Measurements from ENCODE around the gene TREML4. TPM values are rescaled to one million over a fixed set of nuclear protein-coding genes. Genes with fewer than 3 reads are reported as not detected.
"Not testable (repeated sequence)": the region's sequence is repeated elsewhere in the genome, so short reads cannot be mapped to it uniquely, and the experiment has no call there.

Gene TREML4
- polyA plus RNA-seq, 3 donors from 2014 or later, result not detected

GRCh38 chr6:41215777-41216176 lies 12.4 kb upstream of the TREML4 start:
- H3K9me3 Mint-ChIP-seq, result peaks cover 0 to 14% (median 6%) of the 10 kb centered on the region in 6 donors
- peaks cover 4 to 17% (median 13%) of the 10 kb centered on the region in 3 donors for H3K36me3 Mint-ChIP-seq
- no peak overlapping the region for H3K27ac Mint-ChIP-seq
- no peak overlapping the region for H3K4me3 Mint-ChIP-seq
- no peaks in the 10 kb centered on the region for H3K4me1 Mint-ChIP-seq
- H3K27me3 Mint-ChIP-seq (ENCODE audit: low read depth in 3 of 3), result peaks cover 5 to 11% (median 9%) of the 10 kb centered on the region in 3 donors
- no peak for DNase-seq

- Mint-ChIP-seq H3K9me3 (peaks cover 0 to 14% (median 6%) of the 10 kb centered on the region in 6 donors), H3K27ac (no peak overlapping the region), H3K4me1 (no peaks in the 10 kb centered on the region), H3K4me3 (no peak overlapping the region), H3K27me3 (ENCODE audit: low read depth in 3 of 3) (peaks cover 7 to 11% (median 9%) of the 10 kb centered on the region in 3 donors), H3K36me3 (peaks cover 4 to 17% (median 13%) of the 10 kb centered on the region in 3 donors)
- no peak for DNase-seq
Measured at GRCh38 chr6:41216616-41217015, 11.5 kb upstream of the TREML4 start.

GRCh38 chr6:41222045-41222444 lies 6.1 kb upstream of the TREML4 start:
- Mint-ChIP-seq H3K4me3 (no peak overlapping the region), H3K27me3 (ENCODE audit: low read depth in 3 of 3) (peaks cover 4% of the 10 kb centered on the region in 3 donors), H3K4me1 (no peaks in the 10 kb centered on the region), H3K9me3 (no peaks in the 10 kb centered on the region), H3K36me3 (peaks cover 0 to 3% (median 0%) of the 10 kb centered on the region in 3 donors), H3K27ac (peak overlapping the region in 3 of 6 donors; percentile 31 to 74 (median 51))
- DNase-seq, result no peak

- Mint-ChIP-seq H3K9me3 (no peaks in the 10 kb centered on the region), H3K4me1 (no peaks in the 10 kb centered on the region), H3K36me3 (peaks cover 0 to 4% (median 0%) of the 10 kb centered on the region in 3 donors), H3K27ac (peak overlapping the region in 1 of 6 donors; percentile 74), H3K27me3 (ENCODE audit: low read depth in 3 of 3) (peaks cover 3 to 6% (median 4%) of the 10 kb centered on the region in 3 donors), H3K4me3 (no peak overlapping the region)
- DNase-seq, result no peak
Measured at GRCh38 chr6:41222513-41222912, 5.6 kb upstream of the TREML4 start.

GRCh38 chr6:41224800-41225199 lies 3.3 kb upstream of the TREML4 start:
- no peaks in the 10 kb centered on the region for H3K9me3 Mint-ChIP-seq
- H3K4me1 Mint-ChIP-seq, result no peaks in the 10 kb centered on the region
- H3K27ac Mint-ChIP-seq, result no peak overlapping the region
- H3K4me3 Mint-ChIP-seq, result no peak overlapping the region
- H3K27me3 Mint-ChIP-seq (ENCODE audit: low read depth in 3 of 3), result peaks cover 4 to 6% (median 5%) of the 10 kb centered on the region in 3 donors
- H3K36me3 Mint-ChIP-seq, result peaks cover 0 to 8% (median 3%) of the 10 kb centered on the region in 3 donors
- DNase-seq, result no peak

GRCh38 chr6:41226752-41227151 lies 1.4 kb upstream of the TREML4 start:
- Mint-ChIP-seq H3K27me3 (ENCODE audit: low read depth in 3 of 3) (peaks cover 2 to 7% (median 4%) of the 10 kb centered on the region in 3 donors), H3K4me3 (no peak overlapping the region), H3K36me3 (peaks cover 0 to 12% (median 3%) of the 10 kb centered on the region in 3 donors), H3K4me1 (peaks cover 0 to 6% of the 10 kb centered on the region in 2 donors), H3K27ac (no peak overlapping the region), H3K9me3 (no peaks in the 10 kb centered on the region)
- no peak for DNase-seq

- H3K9me3 Mint-ChIP-seq, result no peaks in the 10 kb centered on the region
- H3K4me1 Mint-ChIP-seq, result peaks cover 0 to 21% of the 10 kb centered on the region in 2 donors
- peak overlapping the region in 1 of 6 donors; percentile 59 for H3K27ac Mint-ChIP-seq
- peaks cover 0 to 10% (median 3%) of the 10 kb centered on the region in 3 donors for H3K36me3 Mint-ChIP-seq
- peaks cover 2 to 5% (median 3%) of the 10 kb centered on the region in 3 donors for H3K27me3 Mint-ChIP-seq (ENCODE audit: low read depth in 3 of 3)
- no peak for DNase-seq
- no peak overlapping the region for H3K4me3 Mint-ChIP-seq
Measured at GRCh38 chr6:41228616-41229015, 467 bp downstream of the TREML4 start.

- Mint-ChIP-seq H3K36me3 (peaks cover 0 to 10% (median 3%) of the 10 kb centered on the region in 3 donors), H3K9me3 (no peaks in the 10 kb centered on the region), H3K4me3 (no peak overlapping the region), H3K27me3 (ENCODE audit: low read depth in 3 of 3) (peaks cover 2 to 5% (median 2%) of the 10 kb centered on the region in 3 donors), H3K4me1 (peaks cover 0 to 21% of the 10 kb centered on the region in 2 donors), H3K27ac (no peak overlapping the region)
- no peak for DNase-seq
Measured at GRCh38 chr6:41229721-41230120, 1.6 kb downstream of the TREML4 start.

- no peak for DNase-seq
- Mint-ChIP-seq H3K36me3 (peaks cover 0 to 10% (median 3%) of the 10 kb centered on the region in 3 donors), H3K27ac (no peak overlapping the region), H3K9me3 (no peaks in the 10 kb centered on the region), H3K4me3 (no peak overlapping the region), H3K27me3 (ENCODE audit: low read depth in 3 of 3) (peaks cover 2 to 4% (median 2%) of the 10 kb centered on the region in 3 donors), H3K4me1 (peaks cover 0 to 21% of the 10 kb centered on the region in 2 donors)
Measured at GRCh38 chr6:41231246-41231645, 3.1 kb downstream of the TREML4 start.

GRCh38 chr6:41232667-41233066 lies 4.5 kb downstream of the TREML4 start:
- DNase-seq, result peak in 1 of 3 donors; percentile 16
- peaks cover 0 to 8% (median 3%) of the 10 kb centered on the region in 3 donors for H3K36me3 Mint-ChIP-seq
- H3K4me3 Mint-ChIP-seq, result peak overlapping the region in 1 of 5 donors; percentile 42
- H3K9me3 Mint-ChIP-seq, result no peaks in the 10 kb centered on the region
- peaks cover 2 to 8% (median 7%) of the 10 kb centered on the region in 3 donors for H3K27me3 Mint-ChIP-seq (ENCODE audit: low read depth in 3 of 3)
- peak overlapping the region in 1 of 6 donors; percentile 32 for H3K27ac Mint-ChIP-seq
- H3K4me1 Mint-ChIP-seq, result peaks cover 0 to 21% of the 10 kb centered on the region in 2 donors

- no peak overlapping the region for H3K4me3 Mint-ChIP-seq
- H3K36me3 Mint-ChIP-seq, result peaks cover 0 to 7% (median 0%) of the 10 kb centered on the region in 3 donors
- H3K27me3 Mint-ChIP-seq (ENCODE audit: low read depth in 3 of 3), result peaks cover 8 to 17% (median 11%) of the 10 kb centered on the region in 3 donors
- peaks cover 0 to 1% (median 0%) of the 10 kb centered on the region in 6 donors for H3K9me3 Mint-ChIP-seq
- no peak for DNase-seq
- peaks cover 0 to 20% of the 10 kb centered on the region in 2 donors for H3K4me1 Mint-ChIP-seq
- H3K27ac Mint-ChIP-seq, result no peak overlapping the region
Measured at GRCh38 chr6:41236276-41236675, 8.1 kb downstream of the TREML4 start.

GRCh38 chr6:41237128-41237527 lies 9.0 kb downstream of the TREML4 start:
- Mint-ChIP-seq H3K4me3 (no peak overlapping the region), H3K36me3 (peaks cover 0 to 4% (median 0%) of the 10 kb centered on the region in 3 donors), H3K4me1 (peaks cover 0 to 11% of the 10 kb centered on the region in 2 donors), H3K27ac (no peak overlapping the region), H3K27me3 (ENCODE audit: low read depth in 3 of 3) (peaks cover 8 to 17% (median 11%) of the 10 kb centered on the region in 3 donors), H3K9me3 (peaks cover 0 to 1% (median 0%) of the 10 kb centered on the region in 6 donors)
- no peak for DNase-seq

- H3K4me3 Mint-ChIP-seq, result no peak overlapping the region
Measured at GRCh38 chr6:41239467-41240159, 11.5 kb downstream of the TREML4 start.

GRCh38 chr6:41246529-41246928 lies 18.4 kb downstream of the TREML4 start:
- not testable (repeated sequence) for DNase-seq; H3K27me3 Mint-ChIP-seq (ENCODE audit: low read depth in 3 of 3); H3K4me3 Mint-ChIP-seq; H3K9me3 Mint-ChIP-seq; H3K36me3 Mint-ChIP-seq
- peaks cover 12 to 28% of the 10 kb centered on the region in 2 donors for H3K4me1 Mint-ChIP-seq
- H3K27ac Mint-ChIP-seq, result peak overlapping the region in 1 of 6 donors; percentile 11

More at GRCh38 chr6:41239467-41240159, 11.5 kb downstream of the TREML4 start:
- Mint-ChIP-seq H3K27me3 (ENCODE audit: low read depth in 3 of 3) (peaks cover 13 to 17% (median 14%) of the 10 kb centered on the region in 3 donors), H3K27ac (no peak overlapping the region), H3K36me3 (peaks cover 0 to 4% (median 0%) of the 10 kb centered on the region in 3 donors), H3K4me1 (no peaks in the 10 kb centered on the region), H3K9me3 (peaks cover 0 to 1% (median 0%) of the 10 kb centered on the region in 6 donors)
- DNase-seq, result no peak
